ENCODE data around the gene SLC26A9. TPM values are rescaled to one million over a fixed set of nuclear protein-coding genes. Genes with fewer than 3 reads are reported as not detected.

Gene SLC26A9
- total and polyA plus RNA-seq, 2 donors (not counting 1 experiment from before 2014, with no cell fraction given): not detected

DNA sequence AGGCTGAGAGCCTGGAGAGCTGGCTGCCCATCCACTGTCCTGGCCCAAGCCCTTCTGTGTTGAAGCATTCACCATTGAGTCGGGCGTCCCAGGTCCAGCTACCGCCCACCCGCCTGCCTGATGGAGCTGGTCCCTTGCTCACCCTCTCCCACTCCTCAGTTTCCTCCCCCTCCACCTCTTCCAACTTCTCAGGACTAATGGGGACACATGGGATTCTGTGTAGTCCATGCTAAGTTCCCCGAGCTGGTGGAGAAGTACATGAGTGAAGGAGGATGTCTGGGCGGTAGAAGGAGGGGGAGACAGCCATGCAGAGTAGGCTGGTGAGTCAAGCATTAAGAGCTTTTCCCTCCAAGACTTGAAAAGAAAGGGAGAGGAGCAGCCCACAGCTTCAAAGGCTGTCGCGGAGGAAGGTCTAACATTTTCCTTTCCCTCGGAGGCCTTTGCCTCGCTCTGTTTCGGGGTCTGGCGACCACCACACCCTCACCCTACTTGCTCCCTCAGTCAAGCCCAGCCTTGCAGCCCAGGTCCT is 561 bp downstream of the SLC26A9 start:
- peaks cover 53% of the 10 kb centered on the region for H3K27me3 Mint-ChIP-seq
- DNase-seq (no peak), ATAC-seq (ENCODE audit: low read depth) (no peak)
- ChIA-PET CTCF (interaction anchor here (1.3 to 1.8 kb wide), 3 partner anchors 23 to 456 kb away, joined by 3 to 6 read pairs (median 4); no protein-coding TSS in a partner anchor), POLR2A (no interaction called here)
- intact Hi-C loops (cut with micrococcal nuclease): no loop called here
- Histone ChIP-seq H3K4me1 (ENCODE audit: control insufficient read depth in 2 of 2, insufficient read depth in 2 of 2, low read length in 2 of 2) (no peaks in the 10 kb centered on the region), H3K9ac (ENCODE audit: low read length) (no peak overlapping the region), H3K27ac (ENCODE audit: low read length in 2 of 2) (no peak overlapping the region), H3K4me3 (ENCODE audit: control extremely low read depth in 1 of 5, extremely low read depth in 1 of 5, insufficient read depth in 1 of 5, low read depth in 2 of 5, low read length in 4 of 5) (no peak overlapping the region), H3K4me2 (replicated peaks; ENCODE audit: low read depth, low read length, poor library complexity, severe bottlenecking) (no peak overlapping the region), H2AFZ (ENCODE audit: insufficient read depth, low read depth, low read length, poor library complexity, severe bottlenecking) (no peak overlapping the region), H3K9me3 (ENCODE audit: control extremely low read depth in 1 of 3, control insufficient read depth in 2 of 3, insufficient read depth in 1 of 3, low read length in 2 of 3) (no peaks in the 10 kb centered on the region), H3K36me3 (replicated peaks in 1 of 2; ENCODE audit: control extremely low read depth in 1 of 2, control insufficient read depth in 1 of 2, extremely low read depth in 1 of 2, insufficient read depth in 2 of 2, low read length in 1 of 2) (no peaks in the 10 kb centered on the region), H3K79me2 (ENCODE audit: control insufficient read depth, insufficient read depth, low read length) (no peaks in the 10 kb centered on the region), H4K20me1 (ENCODE audit: control insufficient read depth, insufficient read depth, low read length, poor library complexity, severe bottlenecking) (no peaks in the 10 kb centered on the region), H3K27me3 (replicated peaks in 1 of 4; ENCODE audit: control extremely low read depth in 1 of 4, control insufficient read depth in 3 of 4, insufficient read depth in 4 of 4, low read length in 3 of 4) (peaks cover 0 to 10% (median 0%) of the 10 kb centered on the region in 4 experiments)
- no peaks in the 10 kb centered on the region for H3K4me1 Mint-ChIP-seq
- H3K9me3 Mint-ChIP-seq (ENCODE audit: insufficient read depth): no peaks in the 10 kb centered on the region
- H3K4me3 Mint-ChIP-seq: no peak overlapping the region
- no peak overlapping the region for H3K27ac Mint-ChIP-seq
- 63% methylated on average over 4 of the region's 12 CpGs for WGBS (ENCODE audit: insufficient coverage)
- TF ChIP-seq CTCF (IDR thresholded peaks at IDR 0.05) (no peak), EZH2 (IDR thresholded peaks at IDR 0.05; ENCODE audit: borderline replicate concordance, insufficient read depth, low read depth, low read length, poor library complexity, severe bottlenecking) (no peak)

- no peak overlapping the region for H3K4me2 ChIP-seq (replicated peaks; ENCODE audit: low read depth, low read length, poor library complexity, severe bottlenecking)
- ChIA-PET POLR2A (no interaction called here), CTCF (no interaction called here)
- Mint-ChIP-seq H3K27me3 (peaks cover 56% of the 10 kb centered on the region), H3K4me1 (no peaks in the 10 kb centered on the region), H3K4me3 (no peak overlapping the region), H3K27ac (no peak overlapping the region), H3K9me3 (ENCODE audit: insufficient read depth) (no peaks in the 10 kb centered on the region)
- H3K36me3 ChIP-seq (replicated peaks in 1 of 2; ENCODE audit: control extremely low read depth in 1 of 2, control insufficient read depth in 1 of 2, extremely low read depth in 1 of 2, insufficient read depth in 2 of 2, low read length in 1 of 2): no peaks in the 10 kb centered on the region
- no peak overlapping the region for H3K4me3 ChIP-seq (ENCODE audit: control extremely low read depth in 1 of 5, extremely low read depth in 1 of 5, insufficient read depth in 1 of 5, low read depth in 2 of 5, low read length in 4 of 5)
- intact Hi-C loops (cut with micrococcal nuclease): no loop called here
- no peak overlapping the region for H2AFZ ChIP-seq (ENCODE audit: insufficient read depth, low read depth, low read length, poor library complexity, severe bottlenecking)
- ATAC-seq (ENCODE audit: low read depth) (no peak), DNase-seq (no peak)
- H3K27me3 ChIP-seq (replicated peaks in 1 of 4; ENCODE audit: control extremely low read depth in 1 of 4, control insufficient read depth in 3 of 4, insufficient read depth in 4 of 4, low read length in 3 of 4): peaks cover 0 to 12% (median 0%) of the 10 kb centered on the region in 4 experiments
- H3K79me2 ChIP-seq (ENCODE audit: control insufficient read depth, insufficient read depth, low read length): no peaks in the 10 kb centered on the region
- no peaks in the 10 kb centered on the region for H3K4me1 ChIP-seq (ENCODE audit: control insufficient read depth in 2 of 2, insufficient read depth in 2 of 2, low read length in 2 of 2)
- no peaks in the 10 kb centered on the region for H4K20me1 ChIP-seq (ENCODE audit: control insufficient read depth, insufficient read depth, low read length, poor library complexity, severe bottlenecking)
- H3K9me3 ChIP-seq (ENCODE audit: control extremely low read depth in 1 of 3, control insufficient read depth in 2 of 3, insufficient read depth in 1 of 3, low read length in 2 of 3): no peaks in the 10 kb centered on the region
- 91% methylated on average over 5 of the region's 5 CpGs for WGBS (ENCODE audit: insufficient coverage)
- no peak overlapping the region for H3K9ac ChIP-seq (ENCODE audit: low read length)
- no peak overlapping the region for H3K27ac ChIP-seq (ENCODE audit: low read length in 2 of 2)
- no peak for TF ChIP-seq CTCF (IDR thresholded peaks at IDR 0.05)
- no peak for TF ChIP-seq EZH2 (IDR thresholded peaks at IDR 0.05; ENCODE audit: borderline replicate concordance, insufficient read depth, low read depth, low read length, poor library complexity, severe bottlenecking)
These were observed 2.5 kb downstream of the SLC26A9 start for GRCh38 chr1:205940710-205941109.
